GM10266 (cell line): Measurements from ENCODE around the gene GIPC2.

Experiments used
- DNase-seq: peaks from one replicate; pipeline ENCODE4 v3.0.0; 2012; ENCODE audit errors: extremely low spot score
- CTCF ChIP-seq: IDR thresholded peaks from 2 replicates; pipeline ENCODE4 v1.5.1; 2012; ENCODE audit warnings: mild to moderate bottlenecking, low read depth; ENCODE audit not compliant: control insufficient read depth, insufficient read depth; ENCODE audit errors: missing control alignments

The GIPC2 gene

GRCh38 chr1:78047631-78048030 lies 1.9 kb downstream of the GIPC2 start:
- TF ChIP-seq CTCF, result no peak
- no peak for DNase-seq

- no peak for TF ChIP-seq CTCF
These were observed 2.7 kb downstream of the GIPC2 start for GRCh38 chr1:78048446-78048845.

GRCh38 chr1:78049396-78049795 lies 3.6 kb downstream of the GIPC2 start:
- no peak for DNase-seq
- no peak for TF ChIP-seq CTCF

More at GRCh38 chr1:78048446-78048845, 2.7 kb downstream of the GIPC2 start:
- DNase-seq, result no peak

- no peak for TF ChIP-seq CTCF
These were observed 5.2 kb downstream of the GIPC2 start for GRCh38 chr1:78051005-78051404.

GRCh38 chr1:78052685-78053405 lies 7.1 kb downstream of the GIPC2 start:
- no peak for DNase-seq
- no peak for TF ChIP-seq CTCF

More at GRCh38 chr1:78051005-78051404, 5.2 kb downstream of the GIPC2 start:
- no peak for DNase-seq

- TF ChIP-seq CTCF, result no peak
- no peak for DNase-seq
These were observed 7.7 kb downstream of the GIPC2 start for GRCh38 chr1:78053498-78053897.

GRCh38 chr1:78054559-78054958 lies 8.8 kb downstream of the GIPC2 start:
- no peak for TF ChIP-seq CTCF
- DNase-seq, result no peak
